ENCODE data around the gene BMP7. TPM values are rescaled to one million over a fixed set of nuclear protein-coding genes. Genes with fewer than 3 reads are reported as not detected.

The BMP7 gene
- total and polyA plus RNA-seq, 2 of the 8 experiments (the other 6 are each of a cell fraction or from before 2014, with no cell fraction given): 9.2 to 14.7 TPM

DNA sequence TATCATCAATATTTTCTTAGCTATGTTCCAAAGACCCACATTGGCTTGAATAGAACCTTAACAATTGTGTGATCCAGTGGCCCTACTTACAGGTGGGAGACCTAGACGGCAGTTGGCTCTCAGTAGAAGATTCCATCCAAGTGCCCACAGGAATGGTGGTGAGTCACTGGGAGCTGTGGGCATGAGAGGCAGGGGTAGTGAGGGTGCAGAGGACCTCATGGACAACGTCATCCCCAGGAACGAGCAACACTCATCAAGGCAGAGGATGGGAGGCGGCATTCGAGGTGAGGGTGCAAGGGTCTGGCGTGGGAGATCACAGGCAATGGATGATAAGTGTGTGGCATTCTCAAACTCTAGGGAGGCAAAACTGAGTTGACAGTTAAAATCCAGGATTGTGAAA, 45.7 kb upstream of the BMP7 start:
- Histone ChIP-seq H2BK120ac (replicated peaks; ENCODE audit: low read depth, low read length) (no peak overlapping the region), H3K4me1 (replicated peaks in 1 of 4; ENCODE audit: control insufficient read depth in 3 of 4, insufficient read depth in 4 of 4, low read length in 3 of 4) (no peaks in the 10 kb centered on the region), H3K14ac (ENCODE audit: insufficient read length) (no peak overlapping the region), H3K27ac (ENCODE audit: low read depth, low read length) (no peak overlapping the region), H3K36me3 (ENCODE audit: control insufficient read depth in 2 of 4, insufficient read depth in 4 of 4, low read length in 3 of 4) (no peaks in the 10 kb centered on the region), H3K9me3 (ENCODE audit: insufficient read depth in 2 of 2, low read depth in 1 of 2, low read length in 1 of 2) (no peaks in the 10 kb centered on the region), H4K5ac (ENCODE audit: insufficient read length, low read depth, low read length) (no peak overlapping the region), H3K79me2 (ENCODE audit: control insufficient read depth in 1 of 2, insufficient read depth in 2 of 2, low read length in 2 of 2) (no peaks in the 10 kb centered on the region), H3K4me3 (ENCODE audit: extremely low read depth in 1 of 4, insufficient read depth in 2 of 4, low read depth in 3 of 4, low read length in 4 of 4) (no peak overlapping the region), H3K56ac (replicated peaks; ENCODE audit: insufficient read length, low read depth, low read length) (no peak overlapping the region), H3K18ac (ENCODE audit: extremely low read depth, low read length) (no peak overlapping the region), H2BK12ac (ENCODE audit: low read depth, low read length) (no peak overlapping the region), H3K27me3 (replicated peaks in 1 of 4; ENCODE audit: control insufficient read depth in 3 of 4, extremely low read depth in 1 of 4, insufficient read depth in 3 of 4, low read length in 3 of 4) (no peaks in the 10 kb centered on the region; a peak in 2 of 7 replicates), H3K23me2 (ENCODE audit: low read depth, low read length) (no peaks in the 10 kb centered on the region), H3K9ac (replicated peaks in 1 of 4; ENCODE audit: extremely low read depth in 1 of 4, low read depth in 3 of 4, low read length in 3 of 4) (no peak overlapping the region), H3K79me1 (ENCODE audit: low read depth, low read length) (no peaks in the 10 kb centered on the region), H4K20me1 (replicated peaks in 1 of 2; ENCODE audit: control insufficient read depth in 1 of 2, insufficient read depth in 2 of 2, low read length in 2 of 2) (no peaks in the 10 kb centered on the region), H2AK5ac (ENCODE audit: low read depth, low read length) (no peak overlapping the region), H3K4me2 (ENCODE audit: insufficient read depth in 1 of 2, low read depth in 2 of 2, low read length in 2 of 2) (no peak overlapping the region), H2BK5ac (ENCODE audit: low read depth, low read length) (no peak overlapping the region), H3K23ac (ENCODE audit: insufficient read length) (no peak overlapping the region), H3K4ac (replicated peaks; ENCODE audit: insufficient read length, low read depth, low read length) (no peak overlapping the region), H2AFZ (ENCODE audit: low read length) (no peak overlapping the region), H4K91ac (replicated peaks; ENCODE audit: insufficient read length, low read length) (peak overlapping the region; percentile 62), H2BK15ac (ENCODE audit: low read length) (no peak overlapping the region), H4K8ac (ENCODE audit: extremely low read depth, insufficient read depth, low read length) (no peak overlapping the region), H2BK20ac (ENCODE audit: low read length) (no peak overlapping the region)
- no peak for DNase-seq (ENCODE audit: low read depth in 1 of 2, low spot score in 2 of 2)
- POLR2A ChIA-PET (ENCODE audit: partially characterized antibody): no interaction called here
- CTCF ChIA-PET (ENCODE audit: partially characterized antibody): interaction anchor here (1.2 to 1.4 kb wide), 3 partner anchors 17 to 24 kb away, joined by 3 read pairs; no protein-coding TSS in a partner anchor
- FAIRE-seq: no peak
- WGBS, 2 experiments (ENCODE audit: extremely low coverage in 1 of 2, insufficient coverage in 1 of 2, insufficient read length in 1 of 2, insufficient replicate concordance in 2 of 2, low coverage in 1 of 2, low lambda C conversion rate in 2 of 2, missing lambda C conversion rate in 1 of 2): 85% methylated on average over 6 of the region's 6 CpGs; no CpG with 5 or more reads in 1 of the 2 experiments
- TF ChIP-seq TAF7 (optimal IDR thresholded peaks at IDR 0.05; ENCODE audit: borderline replicate concordance, low read depth, low read length) (no peak), NANOG (IDR thresholded peaks at IDR 0.05; ENCODE audit: insufficient read depth, low read depth, low read length, poor library complexity, severe bottlenecking) (no peak), SRF (IDR thresholded peaks at IDR 0.05; ENCODE audit: low read depth, low read length) (no peak), TEAD4 (IDR thresholded peaks at IDR 0.05; ENCODE audit: low read depth, low read length) (no peak), GABPA (IDR thresholded peaks at IDR 0.05; ENCODE audit: borderline replicate concordance, insufficient read depth, low read length) (no peak), KDM4A (IDR thresholded peaks at IDR 0.05; ENCODE audit: low read depth, low read length, severe bottlenecking) (no peak), CHD2 (IDR thresholded peaks at IDR 0.05; ENCODE audit: low read length) (no peak), RXRA (IDR thresholded peaks at IDR 0.05; ENCODE audit: insufficient read depth, low read depth, low read length) (no peak), RAD21 (IDR thresholded peaks at IDR 0.05 in 1 of 2, conservative IDR thresholded peaks at IDR 0.05 in 1 of 2; ENCODE audit: low read depth in 2 of 2, low read length in 2 of 2) (no peak), CEBPB (IDR thresholded peaks at IDR 0.05; ENCODE audit: low read depth, low read length) (no peak), CTBP2 (IDR thresholded peaks at IDR 0.05; ENCODE audit: borderline replicate concordance, insufficient read depth, insufficient read length, low read length) (no peak)
- TF ChIP-seq, protein P1, sequence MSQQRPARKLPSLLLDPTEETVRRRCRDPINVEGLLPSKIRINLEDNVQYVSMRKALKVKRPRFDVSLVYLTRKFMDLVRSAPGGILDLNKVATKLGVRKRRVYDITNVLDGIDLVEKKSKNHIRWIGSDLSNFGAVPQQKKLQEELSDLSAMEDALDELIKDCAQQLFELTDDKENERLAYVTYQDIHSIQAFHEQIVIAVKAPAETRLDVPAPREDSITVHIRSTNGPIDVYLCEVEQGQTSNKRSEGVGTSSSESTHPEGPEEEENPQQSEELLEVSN (IDR thresholded peaks at IDR 0.05): no peak
- TF ChIP-seq, protein P2, sequence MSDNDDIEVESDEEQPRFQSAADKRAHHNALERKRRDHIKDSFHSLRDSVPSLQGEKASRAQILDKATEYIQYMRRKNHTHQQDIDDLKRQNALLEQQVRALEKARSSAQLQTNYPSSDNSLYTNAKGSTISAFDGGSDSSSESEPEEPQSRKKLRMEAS (IDR thresholded peaks at IDR 0.05): no peak

All from H1 (cell line).